ENCODE measurements around the gene IVNS1ABP. TPM values are rescaled to one million over a fixed set of nuclear protein-coding genes. Genes with fewer than 3 reads are reported as not detected.

IVNS1ABP gene
- total RNA-seq, 1 donor from 2014 or later, result 98.2 TPM

- H3K4me1 Mint-ChIP-seq (ENCODE audit: unreplicated experiment), result peaks cover 5% of the 10 kb centered on the region
- no peaks in the 10 kb centered on the region for H3K36me3 Mint-ChIP-seq
- H3K27ac Mint-ChIP-seq, result peak overlapping the region; percentile 63
- TF ChIP-seq CTCF (conservative IDR thresholded peaks at IDR 0.05), result no peak
- H3K4me3 Mint-ChIP-seq, result no peak overlapping the region
- H3K9me3 Mint-ChIP-seq, result peaks cover 5% of the 10 kb centered on the region
- no peaks in the 10 kb centered on the region for H3K27me3 Mint-ChIP-seq
- no peak for DNase-seq (ENCODE audit: extremely low spot score, unreplicated experiment)
Observed at GRCh38 chr1:185348985-185349384, 31.9 kb upstream of the IVNS1ABP start.

GRCh38 chr1:185348296-185348695 is 31.3 kb upstream of the IVNS1ABP start:
- Mint-ChIP-seq H3K4me3 (no peak overlapping the region), H3K9me3 (peaks cover 5% of the 10 kb centered on the region), H3K4me1 (ENCODE audit: unreplicated experiment) (peaks cover 5% of the 10 kb centered on the region), H3K27me3 (no peaks in the 10 kb centered on the region), H3K27ac (no peak overlapping the region), H3K36me3 (no peaks in the 10 kb centered on the region)
- DNase-seq (ENCODE audit: extremely low spot score, unreplicated experiment), result no peak
- no peak for TF ChIP-seq CTCF (conservative IDR thresholded peaks at IDR 0.05)

- TF ChIP-seq CTCF (conservative IDR thresholded peaks at IDR 0.05), result no peak
- Mint-ChIP-seq H3K9me3 (peaks cover 5% of the 10 kb centered on the region), H3K27ac (no peak overlapping the region), H3K4me1 (ENCODE audit: unreplicated experiment) (peaks cover 5% of the 10 kb centered on the region), H3K36me3 (no peaks in the 10 kb centered on the region), H3K27me3 (no peaks in the 10 kb centered on the region), H3K4me3 (no peak overlapping the region)
- no peak for DNase-seq (ENCODE audit: extremely low spot score, unreplicated experiment)
Observed at GRCh38 chr1:185345913-185346720, 29.1 kb upstream of the IVNS1ABP start.

- H3K4me1 Mint-ChIP-seq (ENCODE audit: unreplicated experiment), result peaks cover 5% of the 10 kb centered on the region
- DNase-seq (ENCODE audit: extremely low spot score, unreplicated experiment), result no peak
- no peak overlapping the region for H3K27ac Mint-ChIP-seq
- H3K9me3 Mint-ChIP-seq, result peaks cover 5% of the 10 kb centered on the region
- no peak overlapping the region for H3K4me3 Mint-ChIP-seq
- no peak for TF ChIP-seq CTCF (conservative IDR thresholded peaks at IDR 0.05)
- H3K36me3 Mint-ChIP-seq, result no peaks in the 10 kb centered on the region
- no peaks in the 10 kb centered on the region for H3K27me3 Mint-ChIP-seq
Observed at GRCh38 chr1:185343306-185343705, 26.3 kb upstream of the IVNS1ABP start.

GRCh38 chr1:185342672-185343259 is 25.7 kb upstream of the IVNS1ABP start:
- no peaks in the 10 kb centered on the region for H3K27me3 Mint-ChIP-seq
- H3K4me3 Mint-ChIP-seq, result no peak overlapping the region
- no peak for TF ChIP-seq CTCF (conservative IDR thresholded peaks at IDR 0.05)
- H3K36me3 Mint-ChIP-seq, result no peaks in the 10 kb centered on the region
- DNase-seq (ENCODE audit: extremely low spot score, unreplicated experiment), result no peak
- H3K27ac Mint-ChIP-seq, result no peak overlapping the region
- peaks cover 5% of the 10 kb centered on the region for H3K4me1 Mint-ChIP-seq (ENCODE audit: unreplicated experiment)
- peaks cover 5% of the 10 kb centered on the region for H3K9me3 Mint-ChIP-seq
